Peyer's patch (tissue), 4 donors: ENCODE measurements around the gene TNFRSF14.
"Not testable (repeated sequence)": the region's sequence is repeated elsewhere in the genome, so short reads cannot be mapped to it uniquely, and the experiment has no call there.

Experiments used
- CTCF ChIP-seq, 6 experiments: fragments of 450-650 bp in 4 of 6; fragments of 200-600 bp in 2 of 6; sonication (generic) in 1 of 6; IDR thresholded peaks; one replicate each; pipeline ENCODE4 v1.5.1; 2017 to 2019; ENCODE audit warnings: antibody characterized with exemption in 6 of 6, mild to moderate bottlenecking in 3 of 6, moderate library complexity in 1 of 6
- POLR2A ChIP-seq, 2 donors: fragments of 450-650 bp; IDR thresholded peaks; one replicate each; pipeline ENCODE4 v1.5.1; 2017; ENCODE audit warnings: antibody characterized with exemption in 2 of 2, mild to moderate bottlenecking in 2 of 2, moderate library complexity in 2 of 2

DNA sequence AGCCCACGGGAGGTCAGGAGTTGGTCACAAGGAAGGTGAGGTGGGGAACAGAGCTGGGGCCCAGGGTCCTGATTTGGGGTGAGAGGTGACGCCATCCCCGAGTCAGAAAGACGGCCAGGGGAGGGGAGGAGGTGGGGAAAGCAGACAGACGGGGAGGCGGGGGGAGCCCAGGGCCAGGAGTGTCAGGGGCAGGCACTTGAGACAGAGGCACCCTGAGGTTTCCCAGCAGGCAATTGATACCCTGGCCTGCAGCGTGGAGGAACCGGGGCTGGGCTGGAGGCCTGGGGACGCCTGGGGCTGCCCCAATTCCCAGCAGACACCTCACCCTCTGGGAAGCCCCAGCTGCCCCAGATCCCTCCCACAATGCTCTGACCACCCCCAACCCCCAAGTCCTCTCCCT, 3.1 kb upstream of the TNFRSF14 start:
- not testable (repeated sequence) for TF ChIP-seq CTCF, POLR2A (IDR thresholded peaks at IDR 0.05)
